Lower lobe of right lung (tissue), 2 donors: ENCODE measurements around the gene NTSR1. TPM values are rescaled to one million over a fixed set of nuclear protein-coding genes. Genes with fewer than 3 reads are reported as not detected.

Source experiments
- ATAC-seq, 2 donors: fragments of 200-7000 bp; cut with Tn5 transposase; one replicate each; pipeline ENCODE4 v1.9.1; 2020 to 2022; ENCODE audit warnings: mild to moderate bottlenecking in 2 of 2, moderate library complexity in 2 of 2
- DNase-seq: peaks from one replicate; pipeline ENCODE4 v3.0.0-alpha.2; 2020
- H3K27ac ChIP-seq: fragments of 200-600 bp; one replicate; pipeline ENCODE4 v1.8.0; 2022
- H3K27me3 ChIP-seq: fragments of 200-600 bp; one replicate; pipeline ENCODE4 v1.8.0; 2022; ENCODE audit warnings: low read depth
- H3K36me3 ChIP-seq: fragments of 200-600 bp; one replicate; pipeline ENCODE4 v1.8.0; 2022; ENCODE audit warnings: mild to moderate bottlenecking
- H3K4me1 ChIP-seq: fragments of 200-600 bp; one replicate; pipeline ENCODE4 v1.8.0; 2022
- H3K4me3 ChIP-seq: fragments of 200-600 bp; one replicate; pipeline ENCODE4 v1.8.0; 2022; ENCODE audit warnings: mild to moderate bottlenecking
- H3K9me3 ChIP-seq: fragments of 200-600 bp; one replicate; pipeline ENCODE4 v1.8.0; 2022
- intact Hi-C: fragments of 100-400 bp; cut with DNase I; formaldehyde crosslinking; loops from one replicate; pipeline ENCODE4 v1.11.0; 2022
- total RNA-seq: library from RNA; stranded (reverse); fragmentation: NEBNext Ultra II Directional; extraction: Animal tissue kit (Norgen Biotek cat#: 25700); gene quantifications from one replicate; pipeline ENCODE4 v1.2.1, GENCODE V29; 2021
- TF ChIP-seq, protein P1 (sequence below): fragments of 200-600 bp; IDR thresholded peaks from one replicate; pipeline ENCODE4 v1.8.0; 2022; ENCODE audit warnings: antibody characterized with exemption, mild to moderate bottlenecking
- donor health status: DM: no; HTN: yes; CAD: no; lungs with severe emphysema.

NTSR1 gene
- total RNA-seq, 1 donor from 2014 or later, result not detected

DNA sequence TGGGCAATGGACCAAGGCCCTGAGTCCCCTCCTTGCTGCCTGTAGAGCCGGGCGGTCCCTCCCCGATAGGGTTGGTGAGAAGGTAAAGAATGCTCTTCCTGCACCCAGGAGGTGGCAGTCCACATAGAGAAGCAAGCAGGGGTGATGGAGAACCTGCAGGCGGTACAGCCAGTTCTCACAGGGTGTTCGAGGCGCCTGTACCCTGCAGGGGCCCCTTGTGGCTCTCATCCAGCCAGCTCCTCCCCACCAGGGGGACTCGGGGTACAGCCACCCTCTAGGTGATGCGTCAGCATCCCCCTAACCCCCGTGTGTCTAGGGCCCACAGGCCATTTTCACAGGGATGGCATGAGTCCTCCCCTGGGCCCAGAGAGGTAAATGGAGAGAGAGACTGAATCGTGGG, 103.1 kb downstream of the NTSR1 start:
- Histone ChIP-seq H3K27ac (no peak overlapping the region), H3K4me3 (no peak overlapping the region), H3K9me3 (no peaks in the 10 kb centered on the region), H3K4me1 (peaks cover 34% of the 10 kb centered on the region), H3K27me3 (peaks cover 23% of the 10 kb centered on the region), H3K36me3 (peaks cover 66% of the 10 kb centered on the region)
- DNase-seq, result no peak
- no peak for ATAC-seq
- TF ChIP-seq, protein P1, sequence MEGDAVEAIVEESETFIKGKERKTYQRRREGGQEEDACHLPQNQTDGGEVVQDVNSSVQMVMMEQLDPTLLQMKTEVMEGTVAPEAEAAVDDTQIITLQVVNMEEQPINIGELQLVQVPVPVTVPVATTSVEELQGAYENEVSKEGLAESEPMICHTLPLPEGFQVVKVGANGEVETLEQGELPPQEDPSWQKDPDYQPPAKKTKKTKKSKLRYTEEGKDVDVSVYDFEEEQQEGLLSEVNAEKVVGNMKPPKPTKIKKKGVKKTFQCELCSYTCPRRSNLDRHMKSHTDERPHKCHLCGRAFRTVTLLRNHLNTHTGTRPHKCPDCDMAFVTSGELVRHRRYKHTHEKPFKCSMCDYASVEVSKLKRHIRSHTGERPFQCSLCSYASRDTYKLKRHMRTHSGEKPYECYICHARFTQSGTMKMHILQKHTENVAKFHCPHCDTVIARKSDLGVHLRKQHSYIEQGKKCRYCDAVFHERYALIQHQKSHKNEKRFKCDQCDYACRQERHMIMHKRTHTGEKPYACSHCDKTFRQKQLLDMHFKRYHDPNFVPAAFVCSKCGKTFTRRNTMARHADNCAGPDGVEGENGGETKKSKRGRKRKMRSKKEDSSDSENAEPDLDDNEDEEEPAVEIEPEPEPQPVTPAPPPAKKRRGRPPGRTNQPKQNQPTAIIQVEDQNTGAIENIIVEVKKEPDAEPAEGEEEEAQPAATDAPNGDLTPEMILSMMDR, result no peak
- intact Hi-C loops, result no loop called here

Other genes starting within 250 kb of the NTSR1 start
- gene GATA5, start 232.8 kb upstream of the NTSR1 start, total RNA-seq, result 1.8 TPM
- 72.4 TPM for gene SLCO4A1, start 66.3 kb upstream of the NTSR1 start, total RNA-seq
- 8.3 TPM for gene MRGBP, start 87.6 kb downstream of the NTSR1 start, total RNA-seq
- 69.4 TPM for gene OGFR, start 96.0 kb downstream of the NTSR1 start, total RNA-seq
- 0.89 TPM for gene COL9A3, start 108.2 kb downstream of the NTSR1 start, total RNA-seq
- gene TCFL5, start 153.0 kb downstream of the NTSR1 start, total RNA-seq, result 8.2 TPM
- gene DIDO1, start 217.7 kb downstream of the NTSR1 start, total RNA-seq, result 54.6 TPM
- 26.2 TPM for gene GID8, start 229.3 kb downstream of the NTSR1 start, total RNA-seq
- gene SLC17A9, start 243.9 kb downstream of the NTSR1 start, total RNA-seq, result 10.4 TPM